Measurements from ENCODE around the gene NCOA5. TPM values are rescaled to one million over a fixed set of nuclear protein-coding genes. Genes with fewer than 3 reads are reported as not detected.

Gene NCOA5
- total RNA-seq, 1 donor from 2014 or later: 7.9 TPM

DNA sequence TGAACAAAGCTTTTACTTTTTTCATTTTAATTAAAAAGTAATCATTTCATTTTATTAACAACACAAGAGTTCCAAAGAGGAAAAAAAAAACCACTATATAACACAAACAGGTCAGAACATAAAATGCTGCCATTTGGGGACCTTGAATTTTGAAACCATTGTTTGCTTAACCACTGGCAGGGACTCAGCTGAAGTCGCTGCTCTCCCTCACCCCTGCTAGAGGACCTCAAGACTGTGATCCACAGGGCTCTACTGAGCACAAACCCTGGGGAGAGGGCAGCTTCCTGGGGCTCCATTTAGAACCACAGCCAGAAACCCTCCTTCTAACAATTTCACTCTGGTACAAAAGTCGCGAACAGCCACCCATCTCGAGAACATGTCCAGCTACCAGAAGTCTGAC, 28.8 kb downstream of the NCOA5 start:
- H3K27me3 ChIP-seq (ENCODE audit: control insufficient read depth, insufficient read depth, low read length): peaks cover 13% of the 10 kb centered on the region
- no peak overlapping the region for H3K4me3 ChIP-seq (ENCODE audit: low read depth, low read length)
- no peak for TF ChIP-seq CTCF (IDR thresholded peaks at IDR 0.05; ENCODE audit: insufficient read depth, low read length, severe bottlenecking)
- no peak for DNase-seq (ENCODE audit: low read depth)
- FAIRE-seq: no peak
- peaks cover 15% of the 10 kb centered on the region for H3K36me3 ChIP-seq (ENCODE audit: control insufficient read depth, insufficient read depth, low read length)

- no peak for TF ChIP-seq CTCF (IDR thresholded peaks at IDR 0.05; ENCODE audit: insufficient read depth, low read length, severe bottlenecking)
- Histone ChIP-seq H3K4me3 (ENCODE audit: low read depth, low read length) (no peak overlapping the region), H3K27me3 (ENCODE audit: control insufficient read depth, insufficient read depth, low read length) (peaks cover 15% of the 10 kb centered on the region), H3K36me3 (ENCODE audit: control insufficient read depth, insufficient read depth, low read length) (peaks cover 15% of the 10 kb centered on the region)
- DNase-seq (ENCODE audit: low read depth): no peak
- FAIRE-seq: no peak
Measured at GRCh38 chr20:46060301-46060881, 29.4 kb downstream of the NCOA5 start.

GRCh38 chr20:46058599-46059281, 31.0 kb downstream of the NCOA5 start:
- no peak for TF ChIP-seq CTCF (IDR thresholded peaks at IDR 0.05; ENCODE audit: insufficient read depth, low read length, severe bottlenecking)
- H3K27me3 ChIP-seq (ENCODE audit: control insufficient read depth, insufficient read depth, low read length): peaks cover 15% of the 10 kb centered on the region
- H3K4me3 ChIP-seq (ENCODE audit: low read depth, low read length): no peak overlapping the region
- FAIRE-seq (no peak), DNase-seq (ENCODE audit: low read depth) (no peak)
- H3K36me3 ChIP-seq (ENCODE audit: control insufficient read depth, insufficient read depth, low read length): peaks cover 5% of the 10 kb centered on the region

GRCh38 chr20:46057856-46058598, 31.7 kb downstream of the NCOA5 start:
- DNase-seq (ENCODE audit: low read depth) (peak; percentile 26), FAIRE-seq (no peak)
- peaks cover 4% of the 10 kb centered on the region for H3K36me3 ChIP-seq (ENCODE audit: control insufficient read depth, insufficient read depth, low read length)
- peak overlapping the region; percentile 4 for H3K4me3 ChIP-seq (ENCODE audit: low read depth, low read length)
- TF ChIP-seq CTCF (IDR thresholded peaks at IDR 0.05; ENCODE audit: insufficient read depth, low read length, severe bottlenecking): peak; percentile 27
- peaks cover 15% of the 10 kb centered on the region for H3K27me3 ChIP-seq (ENCODE audit: control insufficient read depth, insufficient read depth, low read length)

GRCh38 chr20:46056970-46057855, 32.5 kb downstream of the NCOA5 start:
- no peak for DNase-seq (ENCODE audit: low read depth)

More at GRCh38 chr20:46056970-46057855, 32.5 kb downstream of the NCOA5 start:
- peaks cover 15% of the 10 kb centered on the region for H3K27me3 ChIP-seq (ENCODE audit: control insufficient read depth, insufficient read depth, low read length)
- FAIRE-seq: no peak
- H3K4me3 ChIP-seq (ENCODE audit: low read depth, low read length): no peak overlapping the region
- no peak for TF ChIP-seq CTCF (IDR thresholded peaks at IDR 0.05; ENCODE audit: insufficient read depth, low read length, severe bottlenecking)
- peaks cover 3% of the 10 kb centered on the region for H3K36me3 ChIP-seq (ENCODE audit: control insufficient read depth, insufficient read depth, low read length)

All from bronchial epithelial cell (primary cell).